ENCODE data around the gene VWA7.
"Not testable (repeated sequence)": the region's sequence is repeated elsewhere in the genome, so short reads cannot be mapped to it uniquely, and the experiment has no call there.

DNA sequence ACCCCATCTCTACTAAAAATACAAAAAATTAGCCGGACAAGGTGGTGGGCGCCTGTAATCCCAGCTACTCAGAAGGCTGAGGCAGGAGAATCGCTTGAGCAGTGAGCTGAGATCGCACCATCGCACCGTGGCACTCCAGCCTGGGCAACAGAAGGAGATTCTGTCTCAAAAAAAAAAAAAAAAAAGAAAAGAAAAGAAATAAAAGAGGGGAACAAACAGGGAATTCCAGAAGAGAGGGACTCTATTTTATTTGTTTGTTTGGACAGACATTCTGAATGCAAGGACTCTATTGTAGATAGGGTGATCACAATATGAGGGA lies 16.8 kb upstream of the VWA7 start:
- TF ChIP-seq, protein P1, sequence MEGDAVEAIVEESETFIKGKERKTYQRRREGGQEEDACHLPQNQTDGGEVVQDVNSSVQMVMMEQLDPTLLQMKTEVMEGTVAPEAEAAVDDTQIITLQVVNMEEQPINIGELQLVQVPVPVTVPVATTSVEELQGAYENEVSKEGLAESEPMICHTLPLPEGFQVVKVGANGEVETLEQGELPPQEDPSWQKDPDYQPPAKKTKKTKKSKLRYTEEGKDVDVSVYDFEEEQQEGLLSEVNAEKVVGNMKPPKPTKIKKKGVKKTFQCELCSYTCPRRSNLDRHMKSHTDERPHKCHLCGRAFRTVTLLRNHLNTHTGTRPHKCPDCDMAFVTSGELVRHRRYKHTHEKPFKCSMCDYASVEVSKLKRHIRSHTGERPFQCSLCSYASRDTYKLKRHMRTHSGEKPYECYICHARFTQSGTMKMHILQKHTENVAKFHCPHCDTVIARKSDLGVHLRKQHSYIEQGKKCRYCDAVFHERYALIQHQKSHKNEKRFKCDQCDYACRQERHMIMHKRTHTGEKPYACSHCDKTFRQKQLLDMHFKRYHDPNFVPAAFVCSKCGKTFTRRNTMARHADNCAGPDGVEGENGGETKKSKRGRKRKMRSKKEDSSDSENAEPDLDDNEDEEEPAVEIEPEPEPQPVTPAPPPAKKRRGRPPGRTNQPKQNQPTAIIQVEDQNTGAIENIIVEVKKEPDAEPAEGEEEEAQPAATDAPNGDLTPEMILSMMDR (IDR thresholded peaks at IDR 0.05) = not testable (repeated sequence)
- TF ChIP-seq, protein P2, sequence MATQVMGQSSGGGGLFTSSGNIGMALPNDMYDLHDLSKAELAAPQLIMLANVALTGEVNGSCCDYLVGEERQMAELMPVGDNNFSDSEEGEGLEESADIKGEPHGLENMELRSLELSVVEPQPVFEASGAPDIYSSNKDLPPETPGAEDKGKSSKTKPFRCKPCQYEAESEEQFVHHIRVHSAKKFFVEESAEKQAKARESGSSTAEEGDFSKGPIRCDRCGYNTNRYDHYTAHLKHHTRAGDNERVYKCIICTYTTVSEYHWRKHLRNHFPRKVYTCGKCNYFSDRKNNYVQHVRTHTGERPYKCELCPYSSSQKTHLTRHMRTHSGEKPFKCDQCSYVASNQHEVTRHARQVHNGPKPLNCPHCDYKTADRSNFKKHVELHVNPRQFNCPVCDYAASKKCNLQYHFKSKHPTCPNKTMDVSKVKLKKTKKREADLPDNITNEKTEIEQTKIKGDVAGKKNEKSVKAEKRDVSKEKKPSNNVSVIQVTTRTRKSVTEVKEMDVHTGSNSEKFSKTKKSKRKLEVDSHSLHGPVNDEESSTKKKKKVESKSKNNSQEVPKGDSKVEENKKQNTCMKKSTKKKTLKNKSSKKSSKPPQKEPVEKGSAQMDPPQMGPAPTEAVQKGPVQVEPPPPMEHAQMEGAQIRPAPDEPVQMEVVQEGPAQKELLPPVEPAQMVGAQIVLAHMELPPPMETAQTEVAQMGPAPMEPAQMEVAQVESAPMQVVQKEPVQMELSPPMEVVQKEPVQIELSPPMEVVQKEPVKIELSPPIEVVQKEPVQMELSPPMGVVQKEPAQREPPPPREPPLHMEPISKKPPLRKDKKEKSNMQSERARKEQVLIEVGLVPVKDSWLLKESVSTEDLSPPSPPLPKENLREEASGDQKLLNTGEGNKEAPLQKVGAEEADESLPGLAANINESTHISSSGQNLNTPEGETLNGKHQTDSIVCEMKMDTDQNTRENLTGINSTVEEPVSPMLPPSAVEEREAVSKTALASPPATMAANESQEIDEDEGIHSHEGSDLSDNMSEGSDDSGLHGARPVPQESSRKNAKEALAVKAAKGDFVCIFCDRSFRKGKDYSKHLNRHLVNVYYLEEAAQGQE (IDR thresholded peaks at IDR 0.05; ENCODE audit: low read depth, low read length) = not testable (repeated sequence)
- TF ChIP-seq GABPA (IDR thresholded peaks at IDR 0.05; ENCODE audit: low read depth); ELF1 (IDR thresholded peaks at IDR 0.05); NFIC (IDR thresholded peaks at IDR 0.05; ENCODE audit: borderline replicate concordance); TAF1 (IDR thresholded peaks at IDR 0.05; ENCODE audit: borderline replicate concordance, low read depth, low read length); RAD21 (IDR thresholded peaks at IDR 0.05; ENCODE audit: low read length); EZH2phosphoT487 (IDR thresholded peaks at IDR 0.05; ENCODE audit: borderline replicate concordance, low read depth); YY1 (IDR thresholded peaks at IDR 0.05; ENCODE audit: low read depth); EP300 (IDR thresholded peaks at IDR 0.05; ENCODE audit: borderline replicate concordance in 1 of 2, low read depth in 1 of 2, low read length in 1 of 2); TEAD4 (IDR thresholded peaks at IDR 0.05; ENCODE audit: borderline replicate concordance, insufficient read depth): not testable (repeated sequence)
- TF ChIP-seq, protein P3, sequence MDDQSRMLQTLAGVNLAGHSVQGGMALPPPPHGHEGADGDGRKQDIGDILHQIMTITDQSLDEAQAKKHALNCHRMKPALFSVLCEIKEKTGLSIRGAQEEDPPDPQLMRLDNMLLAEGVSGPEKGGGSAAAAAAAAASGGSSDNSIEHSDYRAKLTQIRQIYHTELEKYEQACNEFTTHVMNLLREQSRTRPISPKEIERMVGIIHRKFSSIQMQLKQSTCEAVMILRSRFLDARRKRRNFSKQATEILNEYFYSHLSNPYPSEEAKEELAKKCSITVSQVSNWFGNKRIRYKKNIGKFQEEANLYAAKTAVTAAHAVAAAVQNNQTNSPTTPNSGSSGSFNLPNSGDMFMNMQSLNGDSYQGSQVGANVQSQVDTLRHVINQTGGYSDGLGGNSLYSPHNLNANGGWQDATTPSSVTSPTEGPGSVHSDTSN (IDR thresholded peaks at IDR 0.05) = not testable (repeated sequence)
- TF ChIP-seq, protein P4, sequence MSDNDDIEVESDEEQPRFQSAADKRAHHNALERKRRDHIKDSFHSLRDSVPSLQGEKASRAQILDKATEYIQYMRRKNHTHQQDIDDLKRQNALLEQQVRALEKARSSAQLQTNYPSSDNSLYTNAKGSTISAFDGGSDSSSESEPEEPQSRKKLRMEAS (IDR thresholded peaks at IDR 0.05; ENCODE audit: low read depth) = not testable (repeated sequence)
- TF ChIP-seq, protein P5, sequence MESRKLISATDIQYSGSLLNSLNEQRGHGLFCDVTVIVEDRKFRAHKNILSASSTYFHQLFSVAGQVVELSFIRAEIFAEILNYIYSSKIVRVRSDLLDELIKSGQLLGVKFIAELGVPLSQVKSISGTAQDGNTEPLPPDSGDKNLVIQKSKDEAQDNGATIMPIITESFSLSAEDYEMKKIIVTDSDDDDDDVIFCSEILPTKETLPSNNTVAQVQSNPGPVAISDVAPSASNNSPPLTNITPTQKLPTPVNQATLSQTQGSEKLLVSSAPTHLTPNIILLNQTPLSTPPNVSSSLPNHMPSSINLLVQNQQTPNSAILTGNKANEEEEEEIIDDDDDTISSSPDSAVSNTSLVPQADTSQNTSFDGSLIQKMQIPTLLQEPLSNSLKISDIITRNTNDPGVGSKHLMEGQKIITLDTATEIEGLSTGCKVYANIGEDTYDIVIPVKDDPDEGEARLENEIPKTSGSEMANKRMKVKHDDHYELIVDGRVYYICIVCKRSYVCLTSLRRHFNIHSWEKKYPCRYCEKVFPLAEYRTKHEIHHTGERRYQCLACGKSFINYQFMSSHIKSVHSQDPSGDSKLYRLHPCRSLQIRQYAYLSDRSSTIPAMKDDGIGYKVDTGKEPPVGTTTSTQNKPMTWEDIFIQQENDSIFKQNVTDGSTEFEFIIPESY (IDR thresholded peaks at IDR 0.05; ENCODE audit: borderline replicate concordance, low read depth) = not testable (repeated sequence)

Measured in SK-N-SH (cell line).